ENCODE data around the gene MYH7.
"Not testable (repeated sequence)": the region's sequence is repeated elsewhere in the genome, so short reads cannot be mapped to it uniquely, and the experiment has no call there.

Gene MYH7

GRCh38 chr14:23425169-23425568, 10.3 kb downstream of the MYH7 start:
- H3K4me3 ChIP-seq (ENCODE audit: low read depth, low read length), result no peak overlapping the region
- TF ChIP-seq, protein P1, sequence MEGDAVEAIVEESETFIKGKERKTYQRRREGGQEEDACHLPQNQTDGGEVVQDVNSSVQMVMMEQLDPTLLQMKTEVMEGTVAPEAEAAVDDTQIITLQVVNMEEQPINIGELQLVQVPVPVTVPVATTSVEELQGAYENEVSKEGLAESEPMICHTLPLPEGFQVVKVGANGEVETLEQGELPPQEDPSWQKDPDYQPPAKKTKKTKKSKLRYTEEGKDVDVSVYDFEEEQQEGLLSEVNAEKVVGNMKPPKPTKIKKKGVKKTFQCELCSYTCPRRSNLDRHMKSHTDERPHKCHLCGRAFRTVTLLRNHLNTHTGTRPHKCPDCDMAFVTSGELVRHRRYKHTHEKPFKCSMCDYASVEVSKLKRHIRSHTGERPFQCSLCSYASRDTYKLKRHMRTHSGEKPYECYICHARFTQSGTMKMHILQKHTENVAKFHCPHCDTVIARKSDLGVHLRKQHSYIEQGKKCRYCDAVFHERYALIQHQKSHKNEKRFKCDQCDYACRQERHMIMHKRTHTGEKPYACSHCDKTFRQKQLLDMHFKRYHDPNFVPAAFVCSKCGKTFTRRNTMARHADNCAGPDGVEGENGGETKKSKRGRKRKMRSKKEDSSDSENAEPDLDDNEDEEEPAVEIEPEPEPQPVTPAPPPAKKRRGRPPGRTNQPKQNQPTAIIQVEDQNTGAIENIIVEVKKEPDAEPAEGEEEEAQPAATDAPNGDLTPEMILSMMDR (IDR thresholded peaks at IDR 0.05; ENCODE audit: insufficient read depth, low read length, missing control alignments), result no peak
- CTCF ChIA-PET, result no interaction called here
- POLR2A ChIA-PET, result no interaction called here
- DNase-seq (ENCODE audit: low read depth, low spot score), result no peak

- H3K4me3 ChIP-seq (ENCODE audit: low read depth, low read length), result no peak overlapping the region
- TF ChIP-seq, protein P1 (IDR thresholded peaks at IDR 0.05; ENCODE audit: insufficient read depth, low read length, missing control alignments), result no peak
- no peak for DNase-seq (ENCODE audit: low read depth, low spot score)
- ChIA-PET CTCF (interaction anchor here (1.3 to 2.5 kb wide), 2 partner anchors 12 to 43 kb away, joined by 3 to 7 read pairs; partner anchors contain the start of gene MYH7), POLR2A (no interaction called here)
These were observed 11.8 kb downstream of the MYH7 start for GRCh38 chr14:23423657-23424056.

- POLR2A ChIA-PET, result no interaction called here
- H3K4me3 ChIP-seq (ENCODE audit: low read depth, low read length), result no peak overlapping the region
- CTCF ChIA-PET, result interaction anchor here (1.1 kb wide), 1 partner anchor 35 kb away, joined by 3 read pairs; no protein-coding TSS in a partner anchor
- DNase-seq (ENCODE audit: low read depth, low spot score), result no peak
- TF ChIP-seq, protein P1 (IDR thresholded peaks at IDR 0.05; ENCODE audit: insufficient read depth, low read length, missing control alignments), result no peak
These were observed 13.9 kb downstream of the MYH7 start for GRCh38 chr14:23421594-23421993.

GRCh38 chr14:23419646-23420045, 15.8 kb downstream of the MYH7 start:
- CTCF ChIA-PET; DNase-seq (ENCODE audit: low read depth, low spot score); POLR2A ChIA-PET: not testable (repeated sequence)

DNA sequence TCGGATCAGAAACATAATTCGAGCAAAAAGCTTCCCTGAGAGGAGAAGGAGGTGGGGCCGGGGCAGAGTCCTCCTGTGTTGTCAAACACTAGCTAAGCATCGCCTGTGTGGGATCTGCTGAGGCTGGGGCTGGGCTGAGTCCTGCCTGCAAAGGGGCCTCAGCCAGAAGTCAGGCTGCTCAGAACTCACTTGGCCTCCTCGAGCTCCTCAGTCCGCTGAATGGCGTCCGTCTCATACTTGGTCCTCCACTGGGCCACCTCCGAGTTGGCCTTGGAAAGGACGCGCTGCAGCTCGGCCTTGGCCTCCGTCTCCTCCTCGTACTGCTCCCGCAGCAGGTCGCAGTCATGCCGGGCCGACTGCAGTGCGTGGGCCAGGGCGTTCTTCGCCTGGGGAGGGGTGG, 17.4 kb downstream of the MYH7 start:
- DNase-seq (ENCODE audit: low read depth, low spot score), result no peak
- H3K4me3 ChIP-seq (ENCODE audit: low read depth, low read length), result no peak overlapping the region
- ChIA-PET POLR2A (no interaction called here), CTCF (interaction anchor here (0.9 to 1.2 kb wide), 2 partner anchors 12 to 38 kb away, joined by 3 to 5 read pairs; no protein-coding TSS in a partner anchor)
- TF ChIP-seq, protein P1 (IDR thresholded peaks at IDR 0.05; ENCODE audit: insufficient read depth, low read length, missing control alignments), result no peak

More at GRCh38 chr14:23419646-23420045, 15.8 kb downstream of the MYH7 start:
- not testable (repeated sequence) for H3K4me3 ChIP-seq (ENCODE audit: low read depth, low read length)

DNA sequence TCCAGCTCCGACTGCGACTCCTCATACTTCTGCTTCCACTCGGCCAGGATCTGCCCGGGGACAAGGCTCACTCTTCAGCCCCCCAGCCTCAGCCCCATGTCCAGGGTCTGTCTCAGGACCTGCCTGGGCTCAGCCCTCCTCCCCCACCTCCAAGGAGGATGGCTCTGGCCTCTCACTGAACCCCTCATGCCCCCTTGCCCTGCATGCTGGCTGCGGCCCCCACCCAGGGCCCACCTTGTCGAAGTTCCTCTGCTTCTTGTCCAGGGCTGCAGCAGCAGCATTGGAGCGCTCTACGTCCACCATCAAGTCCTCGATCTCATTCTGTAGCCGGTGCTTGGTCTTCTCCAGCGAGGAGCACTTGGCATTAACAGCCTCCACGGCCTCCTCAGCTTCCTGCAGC, 18.2 kb downstream of the MYH7 start:
- DNase-seq (ENCODE audit: low read depth, low spot score); CTCF ChIA-PET; H3K4me3 ChIP-seq (ENCODE audit: low read depth, low read length): not testable (repeated sequence)
- POLR2A ChIA-PET, result interaction anchor here (0.6 kb wide), 1 partner anchor 88 kb away, joined by 4 read pairs; no protein-coding TSS in a partner anchor

DNA sequence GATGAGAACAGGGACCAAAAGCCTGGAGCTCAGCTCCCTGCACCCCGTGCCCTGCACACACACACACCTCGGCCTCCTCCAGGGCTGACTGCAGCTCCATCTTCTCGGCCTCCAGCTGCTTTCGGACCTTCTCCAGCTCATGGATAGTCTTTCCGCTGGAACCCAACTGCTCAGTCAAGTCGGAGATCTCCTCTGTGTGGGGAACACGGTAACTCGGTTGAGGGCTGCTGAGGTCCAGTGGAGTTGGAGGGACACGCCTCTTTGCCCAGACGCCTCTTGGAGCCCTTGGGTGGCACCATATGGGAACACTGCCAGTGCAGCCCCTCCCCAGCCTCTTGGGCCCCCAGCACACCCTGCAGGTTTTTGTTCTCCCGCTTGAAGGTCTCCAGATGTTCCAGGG, 18.7 kb downstream of the MYH7 start:
- TF ChIP-seq, protein P1 (IDR thresholded peaks at IDR 0.05; ENCODE audit: insufficient read depth, low read length, missing control alignments), result no peak
- no peak for DNase-seq (ENCODE audit: low read depth, low spot score)
- CTCF ChIA-PET, result no interaction called here
- POLR2A ChIA-PET, result interaction anchor here (0.6 kb wide), 1 partner anchor 87 kb away, joined by 4 read pairs; no protein-coding TSS in a partner anchor
- H3K4me3 ChIP-seq (ENCODE audit: low read depth, low read length), result no peak overlapping the region

All from AG04449 (cell line).